HEK293T (cell line): ENCODE measurements around the gene GPX5.

Experiments
- ARNT ChIP-seq: fragments of 450-650 bp; IDR thresholded peaks from 2 replicates; pipeline ENCODE4 v1.6.1; 2017; ENCODE audit warnings: mild to moderate bottlenecking
- BHLHE40 ChIP-seq: fragments of 450-650 bp; IDR thresholded peaks from 2 replicates; pipeline ENCODE4 v1.6.1; 2016; ENCODE audit warnings: mild to moderate bottlenecking, moderate library complexity, borderline replicate concordance
- FOXA1 ChIP-seq: fragments of 450-650 bp; IDR thresholded peaks from 2 replicates; pipeline ENCODE4 v1.6.1; 2016; ENCODE audit warnings: mild to moderate bottlenecking
- FOXK2 ChIP-seq: fragments of 450-650 bp; IDR thresholded peaks from 2 replicates; pipeline ENCODE4 v1.6.1; 2016; ENCODE audit warnings: mild to moderate bottlenecking
- FOXM1 ChIP-seq: fragments of 450-650 bp; IDR thresholded peaks from 2 replicates; pipeline ENCODE4 v1.6.1; 2017; ENCODE audit warnings: mild to moderate bottlenecking, borderline replicate concordance
- HDGF ChIP-seq: fragments of 450-650 bp; IDR thresholded peaks from 2 replicates; pipeline ENCODE4 v1.6.1; 2017; ENCODE audit warnings: antibody characterized with exemption, borderline replicate concordance
- SP1 ChIP-seq: fragments of 450-650 bp; IDR thresholded peaks from 2 replicates; pipeline ENCODE4 v1.6.1; 2017
- SUZ12 ChIP-seq: fragments of 450-650 bp; IDR thresholded peaks from 2 replicates; pipeline ENCODE4 v1.6.1; 2016; ENCODE audit warnings: mild to moderate bottlenecking
- TF ChIP-seq, protein P1 (sequence below): fragments of 450-650 bp; IDR thresholded peaks from 2 replicates; pipeline ENCODE4 v1.6.1; 2016

DNA sequence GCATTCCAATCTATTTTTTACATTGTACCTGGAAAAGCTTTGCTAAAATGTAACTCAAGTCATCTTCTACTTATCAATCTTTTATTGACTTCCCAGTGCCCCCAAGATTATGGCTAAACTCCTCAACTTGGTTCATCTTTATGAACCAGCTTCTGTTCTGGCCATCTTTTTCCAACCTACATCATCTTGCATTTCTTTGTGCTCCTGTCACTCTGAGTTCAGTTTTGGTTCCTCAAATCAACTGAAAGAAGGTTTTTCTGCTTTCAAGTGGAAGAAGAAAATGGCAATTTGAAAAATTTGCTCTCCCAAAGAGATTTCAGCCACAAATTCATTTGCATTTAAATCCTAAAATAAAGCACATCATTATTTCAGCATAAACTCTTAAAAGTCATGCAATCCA lies 41.8 kb downstream of the GPX5 start:
- no peak for TF ChIP-seq SP1
- TF ChIP-seq ARNT: no peak
- no peak for TF ChIP-seq HDGF
- TF ChIP-seq, protein P1, sequence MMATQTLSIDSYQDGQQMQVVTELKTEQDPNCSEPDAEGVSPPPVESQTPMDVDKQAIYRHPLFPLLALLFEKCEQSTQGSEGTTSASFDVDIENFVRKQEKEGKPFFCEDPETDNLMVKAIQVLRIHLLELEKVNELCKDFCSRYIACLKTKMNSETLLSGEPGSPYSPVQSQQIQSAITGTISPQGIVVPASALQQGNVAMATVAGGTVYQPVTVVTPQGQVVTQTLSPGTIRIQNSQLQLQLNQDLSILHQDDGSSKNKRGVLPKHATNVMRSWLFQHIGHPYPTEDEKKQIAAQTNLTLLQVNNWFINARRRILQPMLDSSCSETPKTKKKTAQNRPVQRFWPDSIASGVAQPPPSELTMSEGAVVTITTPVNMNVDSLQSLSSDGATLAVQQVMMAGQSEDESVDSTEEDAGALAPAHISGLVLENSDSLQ: no peak
- TF ChIP-seq FOXK2: no peak
- TF ChIP-seq FOXM1: no peak
- TF ChIP-seq SUZ12: no peak
- TF ChIP-seq FOXA1: no peak
- TF ChIP-seq BHLHE40: no peak
